SK-N-SH (cell line): ENCODE results near the gene ENTR1. TPM values are rescaled to one million over a fixed set of nuclear protein-coding genes. Genes with fewer than 3 reads are reported as not detected.

Experiments used
- ELF1 ChIP-seq: IDR thresholded peaks from 2 replicates; pipeline ENCODE4 v1.4.0; 2012
- EP300 ChIP-seq, 2 experiments: IDR thresholded peaks; 2 replicates each; pipeline versions ENCODE4 v1.4.0 to v1.6.1; 2012; ENCODE audit warnings: borderline replicate concordance in 1 of 2, low read depth in 1 of 2, low read length in 1 of 2
- GABPA ChIP-seq: IDR thresholded peaks from 2 replicates; pipeline ENCODE4 v1.4.0; 2012; ENCODE audit warnings: low read depth, mild to moderate bottlenecking
- IRF3 ChIP-seq: fragments of 150-350 bp; IDR thresholded peaks from 2 replicates; pipeline ENCODE4 v1.6.1; 2016; ENCODE audit warnings: mild to moderate bottlenecking, low read depth, low read length
- MAX ChIP-seq: IDR thresholded peaks from 2 replicates; pipeline ENCODE4 v1.4.0; 2012; ENCODE audit warnings: low read depth
- MXI1 ChIP-seq: IDR thresholded peaks from 2 replicates; pipeline ENCODE4 v1.6.1; 2012; ENCODE audit warnings: mild to moderate bottlenecking, low read depth, low read length, improper control_type of control experiment
- PBX3 ChIP-seq: IDR thresholded peaks from 2 replicates; pipeline ENCODE4; 2012
- RAD21 ChIP-seq: IDR thresholded peaks from 2 replicates; pipeline ENCODE4 v1.6.1; 2012; ENCODE audit warnings: mild to moderate bottlenecking, low read length
- RFX5 ChIP-seq: IDR thresholded peaks from 2 replicates; pipeline ENCODE4 v1.6.1; 2012; ENCODE audit warnings: mild to moderate bottlenecking, improper control_type of control experiment, low read length
- RXRA ChIP-seq: IDR thresholded peaks from 2 replicates; pipeline ENCODE4 v1.4.0; 2012; ENCODE audit warnings: low read depth, mild to moderate bottlenecking, borderline replicate concordance
- SIN3A ChIP-seq: IDR thresholded peaks from 2 replicates; pipeline ENCODE4 v1.6.1; 2012; ENCODE audit warnings: low read depth, mild to moderate bottlenecking, low read length, moderate library complexity, borderline replicate concordance
- TAF1 ChIP-seq: IDR thresholded peaks from 2 replicates; pipeline ENCODE4 v1.6.1; 2012; ENCODE audit warnings: low read depth, mild to moderate bottlenecking, low read length, moderate library complexity, borderline replicate concordance
- TCF12 ChIP-seq: IDR thresholded peaks from 2 replicates; pipeline ENCODE4 v1.4.0; 2012
- USF1 ChIP-seq: IDR thresholded peaks from 2 replicates; pipeline ENCODE4 v1.4.0; 2012; ENCODE audit warnings: low read depth, borderline replicate concordance
- USF2 ChIP-seq: fragments of 150-350 bp; IDR thresholded peaks from 2 replicates; pipeline ENCODE4 v1.6.1; 2017; ENCODE audit warnings: antibody characterized with exemption, low read length, low read depth, borderline replicate concordance
- ZBTB33 ChIP-seq: IDR thresholded peaks from 2 replicates; pipeline ENCODE4 v1.4.0; 2012; ENCODE audit warnings: low read depth, borderline replicate concordance
- polyA plus RNA-seq, 3 experiments: library from polyadenylated mRNA; depleted of rRNA; stranded (reverse); fragments of >200 nt; gene quantifications; 2 replicates each; pipeline ENCODE4 v1.2.3, GENCODE V29; 2012

Gene ENTR1
- polyA plus RNA-seq, 1 of the 3 experiments (the other 2 are of a cell fraction), result 71.3 TPM

- peak; percentile 46; the same call in 1 of the 2 replicates for TF ChIP-seq RFX5
- TF ChIP-seq TAF1, result peak; percentile 96; the same call in 1 of the 2 replicates
- peak; percentile 90 for TF ChIP-seq GABPA
- TF ChIP-seq RXRA, result no peak
- no peak for TF ChIP-seq ZBTB33
- peak; percentile 76 for TF ChIP-seq RAD21
- TF ChIP-seq PBX3, result no peak
- TF ChIP-seq USF2, result no peak
- TF ChIP-seq MXI1, result 0 out of 2 replicates have a peak, but pooled peaks have one; percentile 57
- TF ChIP-seq MAX, result no peak
- no peak for TF ChIP-seq TCF12
- no peak for TF ChIP-seq USF1
- TF ChIP-seq IRF3, result no peak
- TF ChIP-seq EP300 (IDR thresholded peaks at IDR 0.05; ENCODE audit: borderline replicate concordance in 1 of 2, low read depth in 1 of 2, low read length in 1 of 2), result peak in 1 of 2 experiments; percentile 19; a peak in 1 of 4 replicates
- TF ChIP-seq ELF1, result peak; percentile 58
- peak; percentile 90; the same call in 1 of the 2 replicates for TF ChIP-seq SIN3A
Measured at GRCh38 chr9:136400038-136400834, 10.2 kb downstream of the ENTR1 start, which contains the start of gene SNAPC4 (continued).
